ENCODE results near the gene PRKCB.

DNA sequence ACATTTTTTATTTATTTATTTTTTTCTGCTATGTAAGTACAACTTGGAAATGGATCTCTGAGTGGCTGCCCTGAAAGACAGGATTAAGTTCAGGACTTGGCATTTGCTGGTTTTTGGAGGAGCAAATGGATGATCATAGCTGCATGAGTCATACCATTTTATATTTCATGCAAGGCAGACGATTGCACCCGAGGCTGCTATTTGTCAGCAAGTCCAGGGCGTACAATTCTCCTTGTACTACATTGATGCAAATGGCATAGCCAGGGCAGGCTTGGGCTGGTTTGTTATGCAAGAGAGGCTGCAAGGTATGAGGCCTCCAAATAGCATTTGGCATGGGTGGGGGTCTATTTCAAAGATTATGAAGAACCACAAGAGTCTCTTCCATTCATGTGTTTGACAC is 339.2 kb downstream of the PRKCB start:
- TF ChIP-seq HOXA7 (CRISPR knock-in tag; IDR thresholded peaks at IDR 0.05; ENCODE audit: borderline replicate concordance) (no peak), GFI1B (tag by site-specific recombination; IDR thresholded peaks at IDR 0.05) (no peak), ZNF654 (tag by site-specific recombination; IDR thresholded peaks at IDR 0.05; ENCODE audit: low read depth) (no peak), TCF7L2 (IDR thresholded peaks at IDR 0.05; ENCODE audit: borderline replicate concordance, low read depth, low read length) (no peak), ZNF133 (tag by site-specific recombination; IDR thresholded peaks at IDR 0.05) (no peak), ZNF416 (tag by site-specific recombination; IDR thresholded peaks at IDR 0.05) (no peak), ZNF24 (tag by site-specific recombination; IDR thresholded peaks at IDR 0.05) (no peak), ZNF423 (tag by site-specific recombination; IDR thresholded peaks at IDR 0.05) (no peak)
- TF ChIP-seq, protein P1, sequence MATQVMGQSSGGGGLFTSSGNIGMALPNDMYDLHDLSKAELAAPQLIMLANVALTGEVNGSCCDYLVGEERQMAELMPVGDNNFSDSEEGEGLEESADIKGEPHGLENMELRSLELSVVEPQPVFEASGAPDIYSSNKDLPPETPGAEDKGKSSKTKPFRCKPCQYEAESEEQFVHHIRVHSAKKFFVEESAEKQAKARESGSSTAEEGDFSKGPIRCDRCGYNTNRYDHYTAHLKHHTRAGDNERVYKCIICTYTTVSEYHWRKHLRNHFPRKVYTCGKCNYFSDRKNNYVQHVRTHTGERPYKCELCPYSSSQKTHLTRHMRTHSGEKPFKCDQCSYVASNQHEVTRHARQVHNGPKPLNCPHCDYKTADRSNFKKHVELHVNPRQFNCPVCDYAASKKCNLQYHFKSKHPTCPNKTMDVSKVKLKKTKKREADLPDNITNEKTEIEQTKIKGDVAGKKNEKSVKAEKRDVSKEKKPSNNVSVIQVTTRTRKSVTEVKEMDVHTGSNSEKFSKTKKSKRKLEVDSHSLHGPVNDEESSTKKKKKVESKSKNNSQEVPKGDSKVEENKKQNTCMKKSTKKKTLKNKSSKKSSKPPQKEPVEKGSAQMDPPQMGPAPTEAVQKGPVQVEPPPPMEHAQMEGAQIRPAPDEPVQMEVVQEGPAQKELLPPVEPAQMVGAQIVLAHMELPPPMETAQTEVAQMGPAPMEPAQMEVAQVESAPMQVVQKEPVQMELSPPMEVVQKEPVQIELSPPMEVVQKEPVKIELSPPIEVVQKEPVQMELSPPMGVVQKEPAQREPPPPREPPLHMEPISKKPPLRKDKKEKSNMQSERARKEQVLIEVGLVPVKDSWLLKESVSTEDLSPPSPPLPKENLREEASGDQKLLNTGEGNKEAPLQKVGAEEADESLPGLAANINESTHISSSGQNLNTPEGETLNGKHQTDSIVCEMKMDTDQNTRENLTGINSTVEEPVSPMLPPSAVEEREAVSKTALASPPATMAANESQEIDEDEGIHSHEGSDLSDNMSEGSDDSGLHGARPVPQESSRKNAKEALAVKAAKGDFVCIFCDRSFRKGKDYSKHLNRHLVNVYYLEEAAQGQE (tag by site-specific recombination; IDR thresholded peaks at IDR 0.05), result no peak
- TF ChIP-seq, protein P2, sequence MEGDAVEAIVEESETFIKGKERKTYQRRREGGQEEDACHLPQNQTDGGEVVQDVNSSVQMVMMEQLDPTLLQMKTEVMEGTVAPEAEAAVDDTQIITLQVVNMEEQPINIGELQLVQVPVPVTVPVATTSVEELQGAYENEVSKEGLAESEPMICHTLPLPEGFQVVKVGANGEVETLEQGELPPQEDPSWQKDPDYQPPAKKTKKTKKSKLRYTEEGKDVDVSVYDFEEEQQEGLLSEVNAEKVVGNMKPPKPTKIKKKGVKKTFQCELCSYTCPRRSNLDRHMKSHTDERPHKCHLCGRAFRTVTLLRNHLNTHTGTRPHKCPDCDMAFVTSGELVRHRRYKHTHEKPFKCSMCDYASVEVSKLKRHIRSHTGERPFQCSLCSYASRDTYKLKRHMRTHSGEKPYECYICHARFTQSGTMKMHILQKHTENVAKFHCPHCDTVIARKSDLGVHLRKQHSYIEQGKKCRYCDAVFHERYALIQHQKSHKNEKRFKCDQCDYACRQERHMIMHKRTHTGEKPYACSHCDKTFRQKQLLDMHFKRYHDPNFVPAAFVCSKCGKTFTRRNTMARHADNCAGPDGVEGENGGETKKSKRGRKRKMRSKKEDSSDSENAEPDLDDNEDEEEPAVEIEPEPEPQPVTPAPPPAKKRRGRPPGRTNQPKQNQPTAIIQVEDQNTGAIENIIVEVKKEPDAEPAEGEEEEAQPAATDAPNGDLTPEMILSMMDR (tag by site-specific recombination; IDR thresholded peaks at IDR 0.05), result no peak
- TF ChIP-seq, protein P3, sequence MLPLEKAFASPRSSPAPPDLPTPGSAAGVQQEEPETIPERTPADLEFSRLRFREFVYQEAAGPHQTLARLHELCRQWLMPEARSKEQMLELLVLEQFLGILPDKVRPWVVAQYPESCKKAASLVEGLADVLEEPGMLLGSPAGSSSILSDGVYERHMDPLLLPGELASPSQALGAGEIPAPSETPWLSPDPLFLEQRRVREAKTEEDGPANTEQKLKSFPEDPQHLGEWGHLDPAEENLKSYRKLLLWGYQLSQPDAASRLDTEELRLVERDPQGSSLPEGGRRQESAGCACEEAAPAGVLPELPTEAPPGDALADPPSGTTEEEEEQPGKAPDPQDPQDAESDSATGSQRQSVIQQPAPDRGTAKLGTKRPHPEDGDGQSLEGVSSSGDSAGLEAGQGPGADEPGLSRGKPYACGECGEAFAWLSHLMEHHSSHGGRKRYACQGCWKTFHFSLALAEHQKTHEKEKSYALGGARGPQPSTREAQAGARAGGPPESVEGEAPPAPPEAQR (tag by site-specific recombination; IDR thresholded peaks at IDR 0.05), result no peak
- TF ChIP-seq, protein P4, sequence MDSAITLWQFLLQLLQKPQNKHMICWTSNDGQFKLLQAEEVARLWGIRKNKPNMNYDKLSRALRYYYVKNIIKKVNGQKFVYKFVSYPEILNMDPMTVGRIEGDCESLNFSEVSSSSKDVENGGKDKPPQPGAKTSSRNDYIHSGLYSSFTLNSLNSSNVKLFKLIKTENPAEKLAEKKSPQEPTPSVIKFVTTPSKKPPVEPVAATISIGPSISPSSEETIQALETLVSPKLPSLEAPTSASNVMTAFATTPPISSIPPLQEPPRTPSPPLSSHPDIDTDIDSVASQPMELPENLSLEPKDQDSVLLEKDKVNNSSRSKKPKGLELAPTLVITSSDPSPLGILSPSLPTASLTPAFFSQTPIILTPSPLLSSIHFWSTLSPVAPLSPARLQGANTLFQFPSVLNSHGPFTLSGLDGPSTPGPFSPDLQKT (IDR thresholded peaks at IDR 0.05; ENCODE audit: borderline replicate concordance, low read depth, low read length), result no peak
- TF ChIP-seq, protein P5, sequence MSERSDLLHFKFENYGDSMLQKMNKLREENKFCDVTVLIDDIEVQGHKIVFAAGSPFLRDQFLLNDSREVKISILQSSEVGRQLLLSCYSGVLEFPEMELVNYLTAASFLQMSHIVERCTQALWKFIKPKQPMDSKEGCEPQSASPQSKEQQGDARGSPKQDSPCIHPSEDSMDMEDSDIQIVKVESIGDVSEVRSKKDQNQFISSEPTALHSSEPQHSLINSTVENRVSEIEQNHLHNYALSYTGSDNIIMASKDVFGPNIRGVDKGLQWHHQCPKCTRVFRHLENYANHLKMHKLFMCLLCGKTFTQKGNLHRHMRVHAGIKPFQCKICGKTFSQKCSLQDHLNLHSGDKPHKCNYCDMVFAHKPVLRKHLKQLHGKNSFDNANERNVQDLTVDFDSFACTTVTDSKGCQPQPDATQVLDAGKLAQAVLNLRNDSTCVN (tag by site-specific recombination; optimal IDR thresholded peaks at IDR 0.05), result no peak
- TF ChIP-seq, protein P6, sequence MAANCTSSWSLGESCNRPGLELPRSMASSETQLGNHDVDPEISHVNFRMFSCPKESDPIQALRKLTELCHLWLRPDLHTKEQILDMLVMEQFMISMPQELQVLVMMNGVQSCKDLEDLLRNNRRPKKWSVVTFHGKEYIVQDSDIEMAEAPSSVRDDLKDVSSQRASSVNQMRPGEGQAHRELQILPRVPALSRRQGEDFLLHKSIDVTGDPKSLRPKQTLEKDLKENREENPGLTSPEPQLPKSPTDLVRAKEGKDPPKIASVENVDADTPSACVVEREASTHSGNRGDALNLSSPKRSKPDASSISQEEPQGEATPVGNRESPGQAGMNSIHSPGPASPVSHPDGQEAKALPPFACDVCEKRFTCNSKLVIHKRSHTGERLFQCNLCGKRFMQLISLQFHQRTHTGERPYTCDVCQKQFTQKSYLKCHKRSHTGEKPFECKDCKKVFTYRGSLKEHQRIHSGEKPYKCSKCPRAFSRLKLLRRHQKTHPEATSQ (tag by site-specific recombination; IDR thresholded peaks at IDR 0.05), result no peak

All from HEK293 (cell line).